ENCODE results near the gene MAST4. TPM values are rescaled to one million over a fixed set of nuclear protein-coding genes. Genes with fewer than 3 reads are reported as not detected.

Gene MAST4
- total and polyA plus RNA-seq, 2 donors (not counting 1 experiment from before 2014, with no cell fraction given): 2.5 to 57.1 TPM

DNA sequence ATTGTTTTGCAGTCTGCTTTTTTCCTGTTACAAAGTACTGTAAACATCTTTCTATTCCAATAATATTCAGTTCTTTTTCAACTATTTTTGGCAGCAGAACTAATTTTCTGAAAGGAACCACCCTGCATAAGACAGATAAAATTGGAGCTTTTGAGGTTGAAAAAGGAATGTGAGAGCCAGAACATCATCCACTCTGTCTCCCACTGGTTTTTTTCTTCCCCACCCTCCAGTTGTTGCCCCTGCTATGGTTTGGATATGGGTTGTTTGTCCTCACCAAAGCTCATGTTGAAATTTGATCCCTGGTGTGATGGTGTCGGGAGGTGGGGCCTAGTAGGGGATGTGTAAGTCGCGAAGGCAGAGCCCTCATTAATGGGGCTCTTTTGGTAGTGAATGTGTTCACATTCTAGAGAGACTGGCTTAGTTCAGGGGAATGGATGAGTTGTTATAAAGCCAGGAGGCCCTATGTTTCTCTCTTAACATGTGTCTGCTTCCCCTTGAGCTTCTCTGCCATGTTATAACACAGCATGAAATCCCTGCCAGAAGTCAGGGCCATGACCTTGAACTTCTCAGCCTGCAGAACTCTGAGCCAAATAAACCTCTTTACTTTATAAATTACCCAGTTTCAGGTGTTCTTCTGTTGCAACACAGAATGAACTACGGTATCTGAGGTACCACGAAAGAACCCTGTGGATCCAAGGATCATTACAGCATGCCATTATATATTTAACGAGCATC, 34.8 kb upstream of the MAST4 start:
- Histone ChIP-seq H3K9ac (ENCODE audit: low read length) (no peak overlapping the region), H3K27me3 (replicated peaks in 1 of 4; ENCODE audit: control extremely low read depth in 1 of 4, control insufficient read depth in 3 of 4, insufficient read depth in 4 of 4, low read length in 3 of 4) (no peaks in the 10 kb centered on the region), H3K36me3 (replicated peaks in 1 of 2; ENCODE audit: control extremely low read depth in 1 of 2, control insufficient read depth in 1 of 2, extremely low read depth in 1 of 2, insufficient read depth in 2 of 2, low read length in 1 of 2) (no peaks in the 10 kb centered on the region), H4K20me1 (ENCODE audit: control insufficient read depth, insufficient read depth, low read length, poor library complexity, severe bottlenecking) (no peaks in the 10 kb centered on the region), H2AFZ (ENCODE audit: insufficient read depth, low read depth, low read length, poor library complexity, severe bottlenecking) (no peak overlapping the region), H3K4me1 (ENCODE audit: control insufficient read depth in 2 of 2, insufficient read depth in 2 of 2, low read length in 2 of 2) (peaks cover 11 to 14% of the 10 kb centered on the region in 2 donors), H3K4me3 (ENCODE audit: control extremely low read depth in 1 of 5, extremely low read depth in 1 of 5, insufficient read depth in 1 of 5, low read depth in 2 of 5, low read length in 4 of 5) (no peak overlapping the region), H3K4me2 (replicated peaks; ENCODE audit: low read depth, low read length, poor library complexity, severe bottlenecking) (no peak overlapping the region), H3K79me2 (ENCODE audit: control insufficient read depth, insufficient read depth, low read length) (no peaks in the 10 kb centered on the region), H3K9me3 (ENCODE audit: control extremely low read depth in 1 of 3, control insufficient read depth in 2 of 3, insufficient read depth in 1 of 3, low read length in 2 of 3) (no peaks in the 10 kb centered on the region), H3K27ac (ENCODE audit: low read length in 2 of 2) (no peak overlapping the region)
- 95% methylated on average over 2 of the region's 6 CpGs for WGBS (ENCODE audit: insufficient coverage)
- intact Hi-C loops (cut with micrococcal nuclease): no loop called here
- Mint-ChIP-seq H3K9me3 (ENCODE audit: insufficient read depth) (no peaks in the 10 kb centered on the region), H3K27ac (no peak overlapping the region), H3K27me3 (no peaks in the 10 kb centered on the region), H3K4me1 (peaks cover 17% of the 10 kb centered on the region), H3K4me3 (no peak overlapping the region)
- TF ChIP-seq, protein P1, sequence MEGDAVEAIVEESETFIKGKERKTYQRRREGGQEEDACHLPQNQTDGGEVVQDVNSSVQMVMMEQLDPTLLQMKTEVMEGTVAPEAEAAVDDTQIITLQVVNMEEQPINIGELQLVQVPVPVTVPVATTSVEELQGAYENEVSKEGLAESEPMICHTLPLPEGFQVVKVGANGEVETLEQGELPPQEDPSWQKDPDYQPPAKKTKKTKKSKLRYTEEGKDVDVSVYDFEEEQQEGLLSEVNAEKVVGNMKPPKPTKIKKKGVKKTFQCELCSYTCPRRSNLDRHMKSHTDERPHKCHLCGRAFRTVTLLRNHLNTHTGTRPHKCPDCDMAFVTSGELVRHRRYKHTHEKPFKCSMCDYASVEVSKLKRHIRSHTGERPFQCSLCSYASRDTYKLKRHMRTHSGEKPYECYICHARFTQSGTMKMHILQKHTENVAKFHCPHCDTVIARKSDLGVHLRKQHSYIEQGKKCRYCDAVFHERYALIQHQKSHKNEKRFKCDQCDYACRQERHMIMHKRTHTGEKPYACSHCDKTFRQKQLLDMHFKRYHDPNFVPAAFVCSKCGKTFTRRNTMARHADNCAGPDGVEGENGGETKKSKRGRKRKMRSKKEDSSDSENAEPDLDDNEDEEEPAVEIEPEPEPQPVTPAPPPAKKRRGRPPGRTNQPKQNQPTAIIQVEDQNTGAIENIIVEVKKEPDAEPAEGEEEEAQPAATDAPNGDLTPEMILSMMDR (IDR thresholded peaks at IDR 0.05): no peak
- TF ChIP-seq EZH2 (IDR thresholded peaks at IDR 0.05; ENCODE audit: borderline replicate concordance, insufficient read depth, low read depth, low read length, poor library complexity, severe bottlenecking): no peak
- ChIA-PET POLR2A (no interaction called here), CTCF (no interaction called here)
- ATAC-seq (ENCODE audit: low read depth) (no peak), DNase-seq (no peak)

DNA sequence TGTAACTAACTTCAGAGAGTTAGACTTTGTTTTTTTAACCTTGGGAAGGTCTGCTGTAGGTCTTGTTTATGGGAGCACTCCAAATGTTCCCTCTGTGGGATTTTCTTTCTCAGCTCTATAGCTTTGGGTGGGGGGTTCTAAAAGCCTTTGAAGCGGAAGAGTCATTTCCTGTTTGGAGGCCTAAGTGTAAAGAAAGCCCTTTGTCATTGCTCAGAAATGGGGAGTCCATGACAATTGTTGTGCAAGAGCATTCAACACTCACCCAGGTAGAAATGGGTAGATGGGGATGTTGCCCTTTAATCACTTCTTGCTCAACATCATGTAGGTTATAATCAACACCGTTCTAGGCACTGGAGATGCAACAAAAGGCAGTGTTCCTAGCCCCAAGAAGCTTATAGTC, 30.3 kb upstream of the MAST4 start:
- peaks cover 27% of the 10 kb centered on the region for H3K4me1 Mint-ChIP-seq
- no peaks in the 10 kb centered on the region for H3K27me3 Mint-ChIP-seq
- no CpG with 5 or more reads among the region's 2 CpGs for WGBS (ENCODE audit: insufficient coverage)
- Histone ChIP-seq H3K9me3 (ENCODE audit: control extremely low read depth in 1 of 3, control insufficient read depth in 2 of 3, insufficient read depth in 1 of 3, low read length in 2 of 3) (no peaks in the 10 kb centered on the region), H3K4me3 (ENCODE audit: control extremely low read depth in 1 of 5, extremely low read depth in 1 of 5, insufficient read depth in 1 of 5, low read depth in 2 of 5, low read length in 4 of 5) (no peak overlapping the region), H4K20me1 (ENCODE audit: control insufficient read depth, insufficient read depth, low read length, poor library complexity, severe bottlenecking) (no peaks in the 10 kb centered on the region), H3K4me1 (ENCODE audit: control insufficient read depth in 2 of 2, insufficient read depth in 2 of 2, low read length in 2 of 2) (peaks cover 13 to 20% of the 10 kb centered on the region in 2 donors), H2AFZ (ENCODE audit: insufficient read depth, low read depth, low read length, poor library complexity, severe bottlenecking) (no peak overlapping the region), H3K9ac (ENCODE audit: low read length) (no peak overlapping the region), H3K27ac (ENCODE audit: low read length in 2 of 2) (no peak overlapping the region), H3K36me3 (replicated peaks in 1 of 2; ENCODE audit: control extremely low read depth in 1 of 2, control insufficient read depth in 1 of 2, extremely low read depth in 1 of 2, insufficient read depth in 2 of 2, low read length in 1 of 2) (no peaks in the 10 kb centered on the region), H3K27me3 (replicated peaks in 1 of 4; ENCODE audit: control extremely low read depth in 1 of 4, control insufficient read depth in 3 of 4, insufficient read depth in 4 of 4, low read length in 3 of 4) (no peaks in the 10 kb centered on the region), H3K79me2 (ENCODE audit: control insufficient read depth, insufficient read depth, low read length) (no peaks in the 10 kb centered on the region), H3K4me2 (replicated peaks; ENCODE audit: low read depth, low read length, poor library complexity, severe bottlenecking) (no peak overlapping the region)
- ATAC-seq (ENCODE audit: low read depth): no peak
- CTCF ChIA-PET: interaction anchor here (1.2 to 1.7 kb wide), 3 partner anchors 37 to 41 kb away, joined by 3 to 5 read pairs (median 3); no protein-coding TSS in a partner anchor
- H3K9me3 Mint-ChIP-seq (ENCODE audit: insufficient read depth): no peaks in the 10 kb centered on the region
- TF ChIP-seq EZH2 (IDR thresholded peaks at IDR 0.05; ENCODE audit: borderline replicate concordance, insufficient read depth, low read depth, low read length, poor library complexity, severe bottlenecking): no peak
- TF ChIP-seq, protein P1 (IDR thresholded peaks at IDR 0.05): no peak
- intact Hi-C loops (cut with micrococcal nuclease): no loop called here
- no peak for DNase-seq
- H3K4me3 Mint-ChIP-seq: no peak overlapping the region
- no peak overlapping the region for H3K27ac Mint-ChIP-seq
- POLR2A ChIA-PET: interaction anchor here (0.7 kb wide), 1 partner anchor 15 kb away, joined by 3 read pairs; no protein-coding TSS in a partner anchor

Measured in B cell (primary cell).